Tibial nerve (tissue), 4 donors: ENCODE measurements around the gene SLAMF1. TPM values are rescaled to one million over a fixed set of nuclear protein-coding genes. Genes with fewer than 3 reads are reported as not detected.
"Not testable (repeated sequence)": the region's sequence is repeated elsewhere in the genome, so short reads cannot be mapped to it uniquely, and the experiment has no call there.

ENCODE experiments used
- DNase-seq, 2 donors: peaks; one replicate each; pipeline ENCODE4 v3.0.0-alpha.2; 2019; ENCODE audit warnings: low spot score in 2 of 2
- H3K27ac ChIP-seq, 4 donors: fragments of 200-600 bp; sonication (generic) in 3 of 4; one replicate each; pipeline ENCODE4 v1.5.1; 2017 to 2019; ENCODE audit warnings: mild to moderate bottlenecking in 1 of 4
- H3K27me3 ChIP-seq, 2 donors: fragments of 200-600 bp; sonication (generic) in 1 of 2; one replicate each; pipeline versions ENCODE4 v1.5.1 to v1.6.0; 2017 to 2019
- H3K36me3 ChIP-seq, 3 donors: fragments of 200-600 bp; sonication (generic); one replicate each; pipeline ENCODE4 v1.5.1; 2018 to 2019
- H3K4me1 ChIP-seq, 4 donors: fragments of 200-600 bp; sonication (generic) in 3 of 4; one replicate each; pipeline ENCODE4 v1.5.1; 2017 to 2019
- H3K4me3 ChIP-seq, 4 donors: fragments of 200-600 bp; sonication (generic) in 3 of 4; one replicate each; pipeline ENCODE4 v1.5.1; 2017 to 2019; ENCODE audit warnings: mild to moderate bottlenecking in 1 of 4, moderate library complexity in 1 of 4
- H3K9me3 ChIP-seq, 4 donors: fragments of 200-600 bp; sonication (generic) in 3 of 4; one replicate each; pipeline ENCODE4 v1.5.1; 2017 to 2019
- CTCF ChIP-seq, 5 experiments: fragments of 200-600 bp in 3 of 5; fragments of 450-650 bp in 2 of 5; sonication (generic) in 3 of 5; IDR thresholded peaks; one replicate each; pipeline ENCODE4 v1.5.1; 2016 to 2019; ENCODE audit warnings: antibody characterized with exemption in 5 of 5, mild to moderate bottlenecking in 3 of 5, moderate library complexity in 2 of 5
- EP300 ChIP-seq, 2 donors: sonication (generic); formaldehyde crosslinking; IDR thresholded peaks; one replicate each; pipeline ENCODE4 v1.6.1; 2017; ENCODE audit warnings: antibody characterized with exemption in 2 of 2, mild to moderate bottlenecking in 1 of 2
- POLR2A ChIP-seq, 2 donors: fragments of 450-650 bp; IDR thresholded peaks; one replicate each; pipeline ENCODE4 v1.6.1; 2017; ENCODE audit warnings: antibody characterized with exemption in 2 of 2, mild to moderate bottlenecking in 2 of 2, moderate library complexity in 2 of 2
- WGBS, 2 donors: methylation state at CpG; one replicate each; pipeline ENCODE4 v1.1.5; 2018; 5-methylcytosine and 5-hydroxymethylcytosine counted together
- total RNA-seq, 4 donors: library from RNA; depleted of rRNA; stranded (reverse); fragments of >200 nt; gene quantifications; one replicate each; pipeline ENCODE4 v1.1.0, GENCODE V29; 2016

The SLAMF1 gene
- total RNA-seq, 4 donors from 2014 or later = 0.39 to 1.3 TPM; not detected in 2

- H3K36me3 ChIP-seq = no peaks in the 10 kb centered on the region
- TF ChIP-seq CTCF (IDR thresholded peaks at IDR 0.05) = no peak
- TF ChIP-seq EP300 (IDR thresholded peaks at IDR 0.05) = no peak
- TF ChIP-seq POLR2A (IDR thresholded peaks at IDR 0.05) = no peak
- peaks cover 0 to 6% (median 1%) of the 10 kb centered on the region in 4 donors for H3K4me1 ChIP-seq
- H3K4me3 ChIP-seq = no peak overlapping the region
- WGBS, 2 donors = 59 to 63% methylated on average over 8 of the region's 8 CpGs
- H3K27me3 ChIP-seq = no peaks in the 10 kb centered on the region
- peak overlapping the region in 1 of 4 donors; percentile 29 for H3K27ac ChIP-seq
- no peak for DNase-seq
- peaks cover 0 to 3% (median 0%) of the 10 kb centered on the region in 4 donors for H3K9me3 ChIP-seq
Observed at GRCh38 chr1:160567858-160568682, 78.8 kb downstream of the SLAMF1 start.

- H3K27ac ChIP-seq = peak overlapping the region in 1 of 4 donors; percentile 29
- 75 to 77% methylated on average over 5 of the region's 5 CpGs for WGBS, 2 donors
- H3K4me3 ChIP-seq = no peak overlapping the region
- H3K9me3 ChIP-seq = peaks cover 0 to 4% (median 0%) of the 10 kb centered on the region in 4 donors
- no peak for TF ChIP-seq CTCF (IDR thresholded peaks at IDR 0.05)
- no peak for TF ChIP-seq EP300 (IDR thresholded peaks at IDR 0.05)
- TF ChIP-seq POLR2A (IDR thresholded peaks at IDR 0.05) = no peak
- H3K36me3 ChIP-seq = no peaks in the 10 kb centered on the region
- H3K27me3 ChIP-seq = no peaks in the 10 kb centered on the region
- no peak for DNase-seq
- peaks cover 0 to 6% (median 1%) of the 10 kb centered on the region in 4 donors for H3K4me1 ChIP-seq
Observed at GRCh38 chr1:160567341-160567740, 79.5 kb downstream of the SLAMF1 start.

DNA sequence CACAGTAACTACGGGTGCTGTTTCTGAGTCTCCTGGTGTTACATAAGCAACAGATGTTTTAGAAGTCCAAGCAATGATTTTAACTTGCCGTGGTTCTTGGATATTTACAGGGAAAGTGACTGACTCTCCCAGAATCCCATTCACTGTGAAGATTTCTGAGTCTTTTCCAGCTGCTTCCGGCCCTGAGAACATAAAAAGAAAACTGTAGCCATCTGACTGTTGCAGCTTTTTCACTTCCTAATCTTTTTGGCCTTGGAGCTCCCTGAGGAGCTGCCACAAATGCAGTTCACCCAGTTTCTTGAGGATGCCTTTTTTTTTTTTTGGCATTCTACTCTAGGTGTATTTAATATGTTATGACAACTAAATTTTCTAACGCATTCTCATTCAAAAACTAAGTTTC, 81.3 kb downstream of the SLAMF1 start:
- no peak overlapping the region for H3K27ac ChIP-seq
- H3K27me3 ChIP-seq = no peaks in the 10 kb centered on the region
- H3K9me3 ChIP-seq = peaks cover 0 to 8% (median 0%) of the 10 kb centered on the region in 4 donors
- no peak overlapping the region for H3K4me3 ChIP-seq
- 54% methylated on average over 4 of the region's 4 CpGs for WGBS, 2 donors
- H3K4me1 ChIP-seq = peaks cover 0 to 4% (median 1%) of the 10 kb centered on the region in 4 donors
- no peak for TF ChIP-seq EP300 (IDR thresholded peaks at IDR 0.05)
- no peak for TF ChIP-seq CTCF (IDR thresholded peaks at IDR 0.05)
- TF ChIP-seq POLR2A (IDR thresholded peaks at IDR 0.05) = no peak
- H3K36me3 ChIP-seq = no peaks in the 10 kb centered on the region
- DNase-seq = no peak

- H3K4me3 ChIP-seq, H3K27me3 ChIP-seq, DNase-seq, H3K4me1 ChIP-seq, H3K36me3 ChIP-seq, H3K27ac ChIP-seq, H3K9me3 ChIP-seq: not testable (repeated sequence)
- WGBS, 2 donors = 76 to 91% methylated on average over 1 of the region's 1 CpG
Observed at GRCh38 chr1:160563230-160563629, 83.6 kb downstream of the SLAMF1 start.

GRCh38 chr1:160562745-160563144, 84.1 kb downstream of the SLAMF1 start:
- not testable (repeated sequence) for H3K9me3 ChIP-seq, DNase-seq, H3K36me3 ChIP-seq, H3K4me1 ChIP-seq, H3K4me3 ChIP-seq, H3K27ac ChIP-seq, H3K27me3 ChIP-seq
- 74 to 88% methylated on average over 2 of the region's 2 CpGs for WGBS, 2 donors

DNA sequence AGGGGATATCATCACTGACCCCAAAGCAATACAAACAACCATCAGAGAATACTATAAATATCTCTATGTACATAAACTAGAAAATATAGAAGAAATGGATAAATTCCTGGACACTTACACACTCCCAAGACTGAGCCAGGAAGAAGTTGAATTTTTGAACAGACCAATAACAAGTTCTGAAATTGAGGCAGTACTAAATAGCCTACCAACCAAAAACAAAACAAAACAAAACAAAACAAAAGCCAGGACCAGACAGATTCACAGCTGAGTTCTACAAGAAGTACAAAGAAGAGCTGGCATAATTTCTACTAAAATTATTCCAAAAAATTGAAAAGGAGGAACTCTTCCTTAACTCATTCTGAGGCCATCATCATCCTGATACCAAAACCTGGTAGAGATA, 86.0 kb downstream of the SLAMF1 start:
- Histone ChIP-seq H3K27ac (no peak overlapping the region), H3K4me3 (no peak overlapping the region), H3K36me3 (no peaks in the 10 kb centered on the region), H3K27me3 (no peaks in the 10 kb centered on the region), H3K9me3 (peaks cover 0 to 8% (median 0%) of the 10 kb centered on the region in 4 donors), H3K4me1 (peaks cover 0 to 2% (median 0%) of the 10 kb centered on the region in 4 donors)
- DNase-seq = no peak
- TF ChIP-seq EP300 (IDR thresholded peaks at IDR 0.05) (no peak), CTCF (IDR thresholded peaks at IDR 0.05) (no peak), POLR2A (IDR thresholded peaks at IDR 0.05) (no peak)
